SK-N-SH treated with all-trans-retinoic acid at 6 μM for 48 hours (cell line): Measurements from ENCODE around the gene TSHZ2.

Experiments used
- ARNTL ChIP-seq: fragments of 450-650 bp; formaldehyde crosslinking; IDR thresholded peaks from 2 replicates; pipeline ENCODE4 v1.5.0; 2020; ENCODE audit warnings: low read depth, mild to moderate bottlenecking, moderate library complexity, borderline replicate concordance
- GLIS3 ChIP-seq: fragments of 250-450 bp; sonication (Bioruptor Pico); IDR thresholded peaks from 2 replicates; pipeline ENCODE4 v1.5.0; 2020; ENCODE audit warnings: mild to moderate bottlenecking, moderate library complexity
- RARB ChIP-seq: fragments of 250-450 bp; sonication (Bioruptor Pico); IDR thresholded peaks from 2 replicates; pipeline ENCODE4 v1.8.0; 2021; ENCODE audit warnings: mild to moderate bottlenecking, moderate library complexity
- SNAI2 ChIP-seq: fragments of 250-450 bp; sonication (Bioruptor Pico); IDR thresholded peaks from 2 replicates; pipeline ENCODE4 v1.5.0; 2020; ENCODE audit warnings: mild to moderate bottlenecking, moderate library complexity
- TOX ChIP-seq: fragments of 250-450 bp; sonication (Bioruptor Pico); IDR thresholded peaks from 2 replicates; pipeline ENCODE4 v1.8.0; 2021; ENCODE audit warnings: mild to moderate bottlenecking, moderate library complexity, borderline replicate concordance
- ZC3H10 ChIP-seq: fragments of 250-450 bp; sonication (Bioruptor Pico); IDR thresholded peaks from 2 replicates; pipeline ENCODE4 v1.5.1; 2021; ENCODE audit warnings: mild to moderate bottlenecking, moderate library complexity
- ZFP3 ChIP-seq: fragments of 250-450 bp; sonication (Bioruptor Pico); IDR thresholded peaks from 2 replicates; pipeline ENCODE4 v1.5.0; 2020; ENCODE audit warnings: mild to moderate bottlenecking, moderate library complexity
- ZNF70 ChIP-seq: fragments of 450-650 bp; formaldehyde crosslinking; IDR thresholded peaks from 2 replicates; pipeline ENCODE4 v1.5.0; 2020; ENCODE audit warnings: mild to moderate bottlenecking, moderate library complexity
- ZNF8 ChIP-seq: fragments of 450-650 bp; formaldehyde crosslinking; IDR thresholded peaks from 2 replicates; pipeline ENCODE4 v1.5.0; 2020; ENCODE audit warnings: mild to moderate bottlenecking, moderate library complexity

- TF ChIP-seq ZFP3 (CRISPR knock-in tag) (no peak), ARNTL (CRISPR knock-in tag) (no peak), ZNF70 (CRISPR knock-in tag) (no peak), ZC3H10 (no peak), ZNF8 (CRISPR knock-in tag) (no peak), TOX (CRISPR knock-in tag) (no peak), SNAI2 (no peak), RARB (no peak), GLIS3 (CRISPR knock-in tag) (no peak)
Measured at GRCh38 chr20:53045941-53046340, 73.8 kb downstream of the TSHZ2 start.
